GM18499 (cell line): Measurements from ENCODE around the gene CADPS2.

ENCODE experiments used
- ATAC-seq: cut with Tn5 transposase; IDR thresholded peaks from one replicate; pipeline ENCODE4 v1.9.1; 2021; ENCODE audit warnings: moderate number of reproducible peaks; ENCODE audit not compliant: insufficient read depth, unreplicated experiment

CADPS2 gene

DNA sequence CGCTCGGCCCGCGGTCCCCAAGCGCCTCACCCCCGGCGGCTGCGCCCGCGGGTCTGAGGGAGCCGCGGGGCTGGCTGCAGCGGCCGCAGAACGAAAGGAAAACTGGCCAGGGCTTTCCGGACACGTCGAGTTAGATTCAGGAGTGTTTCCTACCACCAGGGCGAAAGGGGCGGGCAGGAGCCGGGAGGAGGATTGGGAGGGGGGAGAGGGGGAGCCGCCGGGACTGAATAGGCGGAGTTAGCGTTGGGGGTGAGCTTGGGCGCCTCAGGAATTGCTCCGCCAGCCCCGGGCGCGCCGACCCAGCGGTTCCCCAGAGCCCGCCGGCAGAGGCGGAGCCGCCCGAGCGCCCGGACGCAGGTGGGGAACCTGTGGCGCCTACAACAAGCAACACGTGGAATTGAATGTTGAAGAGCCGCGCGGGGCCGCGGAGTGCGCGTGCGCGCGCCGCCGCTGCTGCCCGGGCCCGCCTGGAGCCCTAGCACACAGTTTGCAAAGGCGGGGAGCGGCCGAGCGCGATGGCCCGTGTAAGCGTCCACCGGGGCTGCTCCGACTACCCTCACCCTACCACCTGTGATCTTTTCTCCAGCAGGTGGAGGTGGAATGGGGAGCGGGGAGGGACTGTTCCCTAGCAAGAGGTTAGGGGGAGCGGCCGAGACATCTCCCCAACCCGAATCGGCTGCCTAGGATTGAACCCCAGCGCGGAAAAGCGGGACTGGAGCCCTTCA, at the start of gene CADPS2:
Gene CADPS2 (minus strand): TSS at position 104 of the 725 bp plus-strand sequence. CDS start 123 bp downstream, outside the sequence.
- no peak for ATAC-seq

GRCh38 chr7:122935620-122936019, 49.4 kb upstream of the CADPS2 start:
- no peak for ATAC-seq

- no peak for ATAC-seq
Measured at GRCh38 chr7:122919643-122920181, 33.5 kb upstream of the CADPS2 start.

GRCh38 chr7:122914812-122915211, 28.6 kb upstream of the CADPS2 start:
- no peak for ATAC-seq

DNA sequence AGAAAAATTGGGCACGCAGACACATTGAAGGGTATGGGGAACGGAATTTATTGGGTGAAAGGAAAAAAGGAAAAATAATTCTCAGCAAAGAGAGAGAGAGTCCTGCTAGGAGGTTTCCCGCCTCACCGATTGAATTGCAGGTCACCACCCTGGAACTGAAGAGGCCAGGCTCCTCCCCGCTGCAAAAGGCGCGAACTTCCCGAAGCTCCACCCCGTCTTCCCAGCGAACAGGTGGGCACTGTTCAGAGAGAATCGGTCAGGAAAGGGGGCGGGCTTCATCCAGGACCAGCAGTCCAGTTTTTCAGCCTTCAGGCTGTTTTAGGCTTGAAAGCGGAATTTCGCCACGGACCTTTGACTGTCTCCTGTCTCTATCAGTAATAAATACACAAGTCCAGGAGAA, 27.3 kb upstream of the CADPS2 start:
- ATAC-seq: no peak

DNA sequence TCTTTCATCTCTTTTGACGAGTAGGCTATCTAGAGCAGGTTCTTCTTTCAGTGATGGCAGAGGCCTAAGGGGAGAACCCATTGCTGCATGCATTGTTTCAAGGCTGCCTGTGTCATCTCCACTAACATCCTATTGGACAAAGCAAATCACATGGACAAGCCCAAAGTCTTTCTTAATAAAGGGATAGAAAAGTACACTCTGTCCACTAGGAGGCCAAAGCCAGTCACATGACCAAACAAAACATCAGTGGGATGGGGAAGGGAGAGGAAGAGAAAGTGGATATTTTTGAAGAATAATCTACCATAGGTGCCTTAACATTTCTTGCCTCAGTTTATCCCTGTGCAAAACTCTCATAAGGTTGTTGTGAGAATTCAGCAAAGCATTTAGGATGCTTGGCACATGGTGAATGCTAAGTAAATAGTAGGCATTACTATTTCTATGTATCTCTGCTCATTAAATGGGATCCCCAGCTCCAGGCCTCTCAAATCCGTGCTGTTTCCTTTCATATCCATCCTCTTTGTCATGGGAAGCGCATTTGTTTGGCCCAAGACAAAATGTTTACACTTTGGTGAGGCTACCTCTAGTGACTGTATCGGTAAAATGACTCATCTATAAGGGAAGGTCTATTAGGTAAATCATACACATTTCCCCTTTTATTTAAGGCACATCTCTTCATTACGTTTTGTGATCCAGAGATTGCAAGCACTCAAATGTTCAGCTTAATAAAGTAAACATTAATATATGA, 16.7 kb upstream of the CADPS2 start:
- peak; percentile 56 for ATAC-seq

GRCh38 chr7:122901250-122901649, 15.0 kb upstream of the CADPS2 start:
- no peak for ATAC-seq

DNA sequence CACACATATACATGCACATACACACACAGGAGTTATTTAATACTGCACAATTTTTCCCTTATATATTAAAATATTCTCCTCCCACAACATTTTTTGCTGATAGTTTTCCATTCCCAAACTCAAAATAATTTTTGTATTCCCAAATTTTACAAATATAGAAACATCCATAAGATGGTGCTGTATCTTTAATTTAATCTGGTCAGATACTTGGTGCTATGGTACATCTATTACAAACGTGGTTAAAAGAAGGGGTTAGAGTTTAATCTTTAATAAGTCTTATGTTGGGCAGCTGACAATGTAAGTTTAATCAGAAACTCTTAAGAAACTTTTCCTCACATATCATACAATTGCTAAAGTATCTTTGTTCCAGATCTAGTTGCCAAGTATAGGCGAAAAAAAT, 10.2 kb upstream of the CADPS2 start:
- no peak for ATAC-seq

DNA sequence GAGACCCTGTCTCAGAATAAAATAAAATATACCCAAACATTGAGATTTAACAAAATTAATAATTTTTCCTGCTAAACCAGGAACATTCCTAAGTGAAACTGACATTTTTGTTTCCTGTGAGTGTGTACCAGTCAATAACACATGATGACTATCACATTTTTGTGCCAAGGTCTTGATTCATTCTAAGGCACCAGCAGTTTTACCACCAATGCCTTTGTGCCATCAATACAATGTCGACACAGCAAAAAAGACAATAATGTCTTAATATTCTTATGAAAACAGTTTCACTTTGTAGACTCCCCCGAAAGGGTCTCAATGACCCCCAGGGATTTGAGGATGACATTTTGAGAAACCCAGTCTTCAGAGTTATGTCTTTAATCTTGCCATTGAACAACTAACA, 7.2 kb upstream of the CADPS2 start:
- ATAC-seq: no peak

- ATAC-seq: no peak
Measured at GRCh38 chr7:122889116-122889515, 2.9 kb upstream of the CADPS2 start.

GRCh38 chr7:122887848-122888247, 1.6 kb upstream of the CADPS2 start:
- ATAC-seq: no peak

GRCh38 chr7:122887198-122887597, 938 bp upstream of the CADPS2 start:
- no peak for ATAC-seq

- no peak for ATAC-seq
Measured at GRCh38 chr7:122885583-122886356, 490 bp downstream of the CADPS2 start.

GRCh38 chr7:122884186-122884585, 2.1 kb downstream of the CADPS2 start:
- no peak for ATAC-seq

GRCh38 chr7:122883049-122883680, 3.1 kb downstream of the CADPS2 start:
- no peak for ATAC-seq

GRCh38 chr7:122881324-122881723, 4.9 kb downstream of the CADPS2 start:
- ATAC-seq: no peak

DNA sequence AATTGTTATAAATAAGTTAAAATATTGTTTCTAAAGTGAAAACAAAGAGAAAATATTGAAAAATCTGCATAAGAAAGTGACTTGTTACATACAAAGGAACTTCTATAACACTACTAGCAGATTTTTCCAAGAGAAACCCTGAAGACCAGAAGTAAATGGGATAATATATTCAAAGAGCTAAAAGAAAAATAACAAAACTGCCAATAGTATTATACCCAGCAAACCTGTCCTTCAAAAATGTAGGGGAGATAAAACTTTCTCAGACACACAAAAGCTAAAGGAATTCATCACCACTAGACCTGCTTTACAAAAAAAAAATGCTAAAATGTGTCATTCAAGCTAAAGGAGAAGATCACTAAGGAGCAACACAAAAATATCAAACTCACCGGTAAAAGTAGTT, 17.0 kb downstream of the CADPS2 start:
- ATAC-seq: no peak

GRCh38 chr7:122867471-122867980, 18.7 kb downstream of the CADPS2 start:
- ATAC-seq: no peak

DNA sequence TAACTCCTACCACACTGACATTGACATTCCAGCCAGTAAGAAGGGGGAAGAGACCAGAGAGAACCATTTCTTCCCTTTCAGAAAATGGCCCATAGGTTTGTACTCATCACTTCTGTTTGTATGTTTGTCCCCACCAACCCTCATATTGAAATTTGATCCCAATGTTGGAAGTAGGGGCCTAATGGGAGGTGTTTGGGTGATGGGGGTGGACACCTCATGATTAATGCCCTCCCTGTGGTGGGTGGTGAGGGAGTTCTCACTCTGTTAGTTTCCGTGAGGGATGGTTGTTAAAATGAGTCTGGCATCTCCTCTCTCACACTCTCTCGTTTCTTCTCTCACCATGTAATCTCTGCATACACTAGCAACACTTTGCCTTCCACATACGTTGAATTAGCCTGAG, 21.4 kb downstream of the CADPS2 start:
- no peak for ATAC-seq

DNA sequence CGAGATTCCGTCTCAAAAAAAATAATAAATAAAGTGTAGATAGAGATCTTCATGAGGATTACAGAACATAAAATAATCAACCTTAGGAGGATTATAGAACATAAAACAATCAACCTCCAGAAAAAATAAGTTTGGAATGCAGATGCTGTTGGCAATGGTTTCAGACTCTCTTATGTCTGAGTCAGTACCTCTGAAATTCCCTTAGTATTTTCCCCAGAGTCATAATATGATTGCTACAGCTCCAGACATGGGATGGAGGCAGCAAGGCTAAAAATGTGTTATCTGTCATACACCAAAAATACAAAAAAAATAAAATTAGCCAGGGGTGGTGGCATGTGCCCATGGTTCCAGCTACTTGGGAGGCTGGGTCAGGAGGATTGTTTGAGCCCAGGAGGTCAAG, 22.2 kb downstream of the CADPS2 start:
- no peak for ATAC-seq
